Tibial nerve (tissue), 4 donors: ENCODE results near the gene DTNBP1. TPM values are rescaled to one million over a fixed set of nuclear protein-coding genes. Genes with fewer than 3 reads are reported as not detected.

Experiments used
- DNase-seq, 2 donors: peaks; one replicate each; pipeline ENCODE4 v3.0.0-alpha.2; 2019; ENCODE audit warnings: low spot score in 2 of 2
- H3K27ac ChIP-seq, 4 donors: fragments of 200-600 bp; sonication (generic) in 3 of 4; one replicate each; pipeline ENCODE4 v1.5.1; 2017 to 2019; ENCODE audit warnings: mild to moderate bottlenecking in 1 of 4
- H3K27me3 ChIP-seq, 2 donors: fragments of 200-600 bp; sonication (generic) in 1 of 2; one replicate each; pipeline versions ENCODE4 v1.5.1 to v1.6.0; 2017 to 2019
- H3K36me3 ChIP-seq, 3 donors: fragments of 200-600 bp; sonication (generic); one replicate each; pipeline ENCODE4 v1.5.1; 2018 to 2019
- H3K4me1 ChIP-seq, 4 donors: fragments of 200-600 bp; sonication (generic) in 3 of 4; one replicate each; pipeline ENCODE4 v1.5.1; 2017 to 2019
- H3K4me3 ChIP-seq, 4 donors: fragments of 200-600 bp; sonication (generic) in 3 of 4; one replicate each; pipeline ENCODE4 v1.5.1; 2017 to 2019; ENCODE audit warnings: mild to moderate bottlenecking in 1 of 4, moderate library complexity in 1 of 4
- H3K9me3 ChIP-seq, 4 donors: fragments of 200-600 bp; sonication (generic) in 3 of 4; one replicate each; pipeline ENCODE4 v1.5.1; 2017 to 2019
- CTCF ChIP-seq, 5 experiments: fragments of 200-600 bp in 3 of 5; fragments of 450-650 bp in 2 of 5; sonication (generic) in 3 of 5; IDR thresholded peaks; one replicate each; pipeline ENCODE4 v1.5.1; 2016 to 2019; ENCODE audit warnings: antibody characterized with exemption in 5 of 5, mild to moderate bottlenecking in 3 of 5, moderate library complexity in 2 of 5
- EP300 ChIP-seq, 2 donors: sonication (generic); formaldehyde crosslinking; IDR thresholded peaks; one replicate each; pipeline ENCODE4 v1.6.1; 2017; ENCODE audit warnings: antibody characterized with exemption in 2 of 2, mild to moderate bottlenecking in 1 of 2
- POLR2A ChIP-seq, 2 donors: fragments of 450-650 bp; IDR thresholded peaks; one replicate each; pipeline ENCODE4 v1.6.1; 2017; ENCODE audit warnings: antibody characterized with exemption in 2 of 2, mild to moderate bottlenecking in 2 of 2, moderate library complexity in 2 of 2
- WGBS, 2 donors: methylation state at CpG; one replicate each; pipeline ENCODE4 v1.1.5; 2018; 5-methylcytosine and 5-hydroxymethylcytosine counted together
- total RNA-seq, 4 donors: library from RNA; depleted of rRNA; stranded (reverse); fragments of >200 nt; gene quantifications; one replicate each; pipeline ENCODE4 v1.1.0, GENCODE V29; 2016

Gene DTNBP1
- total RNA-seq, 4 donors from 2014 or later = 14.7 to 36.6 (median 16.1) TPM

DNA sequence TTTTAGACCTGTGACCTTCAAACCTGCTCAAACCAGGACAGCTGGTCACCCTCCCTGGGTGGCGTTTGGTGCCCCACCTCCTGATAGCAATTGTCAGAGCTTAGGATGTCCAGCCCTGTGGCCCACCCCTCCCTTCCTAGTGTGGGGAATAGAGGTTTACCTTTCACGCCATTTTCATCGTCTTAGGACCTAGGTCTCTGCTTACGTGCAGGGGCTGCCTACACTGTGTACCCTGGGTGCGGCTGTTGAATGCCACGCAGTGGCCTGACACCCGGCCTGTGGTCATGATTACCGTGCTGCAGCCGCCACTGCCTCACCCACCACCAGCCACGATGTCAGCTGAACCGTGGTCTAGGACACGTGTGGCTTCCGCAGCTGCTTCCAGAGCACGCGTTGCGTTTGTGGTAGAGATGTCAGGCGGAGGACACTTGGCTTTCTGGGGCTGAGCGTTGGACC, 157.3 kb downstream of the DTNBP1 start:
- no peaks in the 10 kb centered on the region for H3K27me3 ChIP-seq
- 74 to 78% methylated on average over 18 of the region's 18 CpGs for WGBS, 2 donors
- H3K4me1 ChIP-seq = peaks cover 0 to 53% (median 25%) of the 10 kb centered on the region in 4 donors
- peak overlapping the region in 3 of 4 donors; percentile 37 to 86 (median 56) for H3K27ac ChIP-seq
- no peaks in the 10 kb centered on the region for H3K9me3 ChIP-seq
- TF ChIP-seq POLR2A (IDR thresholded peaks at IDR 0.05) = no peak
- peak in 1 of 2 donors; percentile 21 for TF ChIP-seq EP300 (IDR thresholded peaks at IDR 0.05)
- no peak for TF ChIP-seq CTCF (IDR thresholded peaks at IDR 0.05)
- peak in 1 of 2 donors; percentile 30 for DNase-seq
- peaks cover 0 to 50% (median 0%) of the 10 kb centered on the region in 3 donors for H3K36me3 ChIP-seq
- peak overlapping the region in 2 of 4 donors; percentile 22 to 40 for H3K4me3 ChIP-seq

GRCh38 chr6:15504581-15505350, 158.1 kb downstream of the DTNBP1 start:
- no peaks in the 10 kb centered on the region for H3K27me3 ChIP-seq
- H3K4me3 ChIP-seq = peak overlapping the region; percentile 14 to 40 (median 23)
- no peaks in the 10 kb centered on the region for H3K9me3 ChIP-seq
- H3K36me3 ChIP-seq = peaks cover 0 to 50% (median 0%) of the 10 kb centered on the region in 3 donors
- peak overlapping the region; percentile 37 to 86 (median 52) for H3K27ac ChIP-seq
- TF ChIP-seq EP300 (IDR thresholded peaks at IDR 0.05) = peak; percentile 22 to 77
- TF ChIP-seq CTCF (IDR thresholded peaks at IDR 0.05) = no peak
- H3K4me1 ChIP-seq = peaks cover 0 to 53% (median 25%) of the 10 kb centered on the region in 4 donors
- WGBS, 2 donors = 11 to 14% methylated on average over 26 of the region's 26 CpGs
- peak; percentile 66 to 89 for DNase-seq

GRCh38 chr6:15504040-15504495, 158.8 kb downstream of the DTNBP1 start:
- peak overlapping the region; percentile 37 to 86 (median 52) for H3K27ac ChIP-seq
- WGBS, 2 donors = 68 to 74% methylated on average over 11 to 12 of the region's 12 CpGs
- peaks cover 0 to 47% (median 0%) of the 10 kb centered on the region in 3 donors for H3K36me3 ChIP-seq
- H3K9me3 ChIP-seq = no peaks in the 10 kb centered on the region
- no peaks in the 10 kb centered on the region for H3K27me3 ChIP-seq
- TF ChIP-seq POLR2A (IDR thresholded peaks at IDR 0.05) = no peak
- TF ChIP-seq CTCF (IDR thresholded peaks at IDR 0.05) = peak in 1 of 5 experiments; percentile 24
- H3K4me3 ChIP-seq = peak overlapping the region in 1 of 4 donors; percentile 40
- DNase-seq = peak in 1 of 2 donors; percentile 47
- H3K4me1 ChIP-seq = peaks cover 0 to 53% (median 25%) of the 10 kb centered on the region in 4 donors

DNA sequence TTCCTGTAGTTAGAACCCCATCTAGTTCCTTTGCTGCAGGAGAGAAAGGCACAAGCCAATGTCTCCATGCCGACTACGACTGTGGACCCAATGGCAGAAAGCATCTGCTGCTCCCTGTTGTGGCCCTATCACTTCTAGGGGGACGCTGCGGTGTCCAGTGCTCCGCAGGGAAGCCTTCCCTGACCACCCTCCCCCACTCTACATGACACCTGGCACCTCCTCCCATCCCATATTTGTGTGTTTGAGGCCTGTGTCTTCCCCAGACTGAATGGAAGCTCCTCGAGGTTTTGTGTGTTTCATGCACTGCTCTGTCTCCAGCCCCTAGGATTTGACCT, 159.5 kb downstream of the DTNBP1 start:
- TF ChIP-seq CTCF (IDR thresholded peaks at IDR 0.05) = no peak
- no peak for TF ChIP-seq EP300 (IDR thresholded peaks at IDR 0.05)
- TF ChIP-seq POLR2A (IDR thresholded peaks at IDR 0.05) = no peak
- 91 to 94% methylated on average over 6 of the region's 6 CpGs for WGBS, 2 donors
- H3K27ac ChIP-seq = peak overlapping the region in 3 of 4 donors; percentile 2 to 86 (median 37)
- H3K27me3 ChIP-seq = no peaks in the 10 kb centered on the region
- peaks cover 0 to 55% (median 25%) of the 10 kb centered on the region in 4 donors for H3K4me1 ChIP-seq
- H3K36me3 ChIP-seq = peaks cover 0 to 41% (median 0%) of the 10 kb centered on the region in 3 donors
- no peak for DNase-seq
- no peaks in the 10 kb centered on the region for H3K9me3 ChIP-seq
- no peak overlapping the region for H3K4me3 ChIP-seq
